GM21526 (cell line): Measurements from ENCODE around the gene SMIM1.

ENCODE experiments used
- ATAC-seq: cut with Tn5 transposase; IDR thresholded peaks from one replicate; pipeline ENCODE4 v1.9.1; 2021; ENCODE audit warnings: moderate library complexity; ENCODE audit not compliant: unreplicated experiment, low FRiP score

The SMIM1 gene

DNA sequence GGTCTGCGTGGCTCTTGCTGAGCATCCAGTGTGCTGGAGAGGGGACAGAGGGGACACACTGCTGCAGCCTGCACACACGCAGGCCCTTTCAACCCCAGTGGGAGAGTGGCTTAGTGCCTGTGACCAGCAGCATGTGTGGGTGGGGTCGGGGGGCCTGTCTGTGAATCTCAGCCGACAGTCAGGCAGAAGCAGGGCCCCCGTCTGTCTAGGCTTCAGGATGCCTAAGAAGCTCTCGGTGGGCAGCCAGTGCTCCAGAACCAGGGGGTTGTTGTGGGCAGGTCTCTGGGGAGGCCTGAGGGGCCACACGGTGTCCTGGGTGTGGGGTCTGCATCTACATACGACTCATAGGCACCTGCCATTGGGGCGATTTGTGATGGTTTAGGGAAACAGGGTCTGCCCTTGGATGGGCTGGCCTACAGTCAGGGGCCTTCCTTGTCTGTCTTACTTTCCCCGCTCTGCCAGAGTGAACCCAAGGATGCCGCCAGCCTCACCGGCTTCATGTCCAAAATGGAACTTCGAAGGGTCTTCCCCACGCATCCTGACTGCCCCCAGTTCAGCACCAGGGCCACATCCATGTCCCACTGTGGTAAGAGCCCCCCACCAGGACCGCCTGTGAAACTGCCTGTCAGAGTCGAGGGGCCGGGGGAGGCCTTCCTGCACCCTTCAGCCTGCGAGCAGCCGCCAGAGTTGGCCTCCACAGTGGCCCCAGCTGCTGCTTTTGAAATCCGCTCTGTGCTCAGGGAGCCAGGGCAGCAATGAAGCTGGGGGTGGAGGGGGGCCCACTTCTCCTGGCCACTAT is 18.7 kb upstream of the SMIM1 start:
- ATAC-seq, result no peak

DNA sequence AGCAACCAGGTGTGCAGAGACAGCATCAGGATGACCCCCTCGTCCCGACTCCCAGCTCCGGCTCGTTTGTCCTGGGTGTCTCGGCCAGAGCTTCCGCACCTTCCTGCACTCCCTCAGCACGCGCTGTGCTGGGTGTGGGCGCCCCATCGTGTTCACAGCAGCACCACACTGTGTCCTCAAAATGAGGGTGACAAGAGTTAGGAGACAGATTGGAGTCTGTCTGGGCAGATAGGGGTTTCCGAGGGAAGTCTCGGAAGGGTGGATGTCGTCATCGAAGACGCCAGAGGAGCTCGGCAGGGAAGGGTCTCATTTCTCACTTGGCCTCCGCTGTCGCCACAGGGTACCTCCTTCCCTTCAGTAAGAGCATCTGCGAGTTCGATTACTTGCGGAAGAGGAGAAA is 16.2 kb upstream of the SMIM1 start:
- ATAC-seq, result no peak

DNA sequence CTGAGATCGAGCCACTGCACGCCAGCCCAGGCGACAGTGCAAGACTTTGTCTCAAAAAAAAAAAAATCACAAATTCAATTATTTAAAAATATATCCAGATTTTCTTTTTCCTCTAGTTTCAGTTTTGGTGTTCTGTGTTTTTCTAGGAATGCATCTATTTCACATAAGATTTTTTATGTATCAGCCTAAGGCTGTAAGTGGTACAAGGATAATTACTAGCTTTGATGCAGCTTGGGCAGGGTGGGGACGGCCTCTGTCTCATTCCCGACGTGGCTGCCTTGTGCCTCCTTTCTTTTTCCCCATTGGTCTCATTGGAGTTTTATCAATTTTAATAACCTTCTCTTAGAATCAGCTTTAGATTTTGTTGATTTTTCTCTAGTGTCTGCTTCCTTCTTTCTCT is 13.4 kb upstream of the SMIM1 start:
- ATAC-seq, result no peak

DNA sequence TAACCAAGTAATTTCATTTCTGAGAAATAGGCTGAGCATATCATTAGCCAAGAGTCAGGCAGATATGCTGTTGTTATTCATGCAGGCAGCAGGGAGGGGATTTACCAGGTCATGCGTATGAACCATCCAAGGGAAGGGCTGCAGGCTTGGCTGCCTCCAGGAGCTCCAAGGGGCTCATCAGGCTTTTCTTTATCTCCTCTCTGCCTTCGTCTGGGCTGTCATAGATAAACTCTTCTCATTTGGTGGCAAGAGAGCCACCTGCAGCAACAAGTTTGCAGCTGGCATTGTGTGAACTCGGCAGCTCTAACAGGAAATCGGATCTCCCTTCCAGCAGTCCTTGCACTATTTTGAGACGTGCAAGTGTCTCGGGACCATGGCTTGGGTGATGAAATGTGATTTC is 12.8 kb upstream of the SMIM1 start:
- ATAC-seq, result no peak

DNA sequence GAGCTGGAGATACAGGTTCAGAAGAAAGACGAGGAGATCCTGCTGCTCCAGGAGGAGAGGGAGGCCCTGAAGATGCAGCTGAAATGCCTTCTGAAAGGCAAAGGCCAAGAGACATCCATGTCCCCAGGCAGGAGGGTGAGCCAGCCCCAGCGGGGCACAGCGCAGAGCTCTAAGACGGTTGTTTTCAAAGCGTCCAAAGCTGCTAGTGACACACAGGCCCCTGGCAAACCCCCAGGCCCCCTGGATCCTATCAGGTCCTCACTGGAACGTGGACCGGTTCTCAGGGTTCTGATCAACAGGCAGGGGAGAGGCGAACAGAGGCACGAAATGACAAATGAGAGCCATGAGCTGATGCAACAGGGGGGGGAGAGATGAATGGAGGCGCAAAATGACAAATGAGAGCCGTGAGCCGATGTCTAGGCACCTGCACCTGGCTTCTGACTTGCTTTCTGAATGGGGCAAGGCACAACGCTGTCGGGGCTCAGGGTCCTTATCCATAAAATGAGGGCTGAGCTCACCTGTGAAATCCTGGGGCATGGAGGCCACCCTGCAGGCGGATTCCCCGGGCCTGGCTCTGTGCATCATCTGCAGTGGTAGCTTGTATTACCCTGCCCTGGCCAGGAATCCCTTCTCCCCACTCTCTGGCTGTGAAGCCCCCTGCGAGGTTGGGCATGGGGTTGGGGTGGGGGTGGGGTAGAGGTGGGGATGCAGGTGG is 11.1 kb upstream of the SMIM1 start:
- ATAC-seq, result no peak

DNA sequence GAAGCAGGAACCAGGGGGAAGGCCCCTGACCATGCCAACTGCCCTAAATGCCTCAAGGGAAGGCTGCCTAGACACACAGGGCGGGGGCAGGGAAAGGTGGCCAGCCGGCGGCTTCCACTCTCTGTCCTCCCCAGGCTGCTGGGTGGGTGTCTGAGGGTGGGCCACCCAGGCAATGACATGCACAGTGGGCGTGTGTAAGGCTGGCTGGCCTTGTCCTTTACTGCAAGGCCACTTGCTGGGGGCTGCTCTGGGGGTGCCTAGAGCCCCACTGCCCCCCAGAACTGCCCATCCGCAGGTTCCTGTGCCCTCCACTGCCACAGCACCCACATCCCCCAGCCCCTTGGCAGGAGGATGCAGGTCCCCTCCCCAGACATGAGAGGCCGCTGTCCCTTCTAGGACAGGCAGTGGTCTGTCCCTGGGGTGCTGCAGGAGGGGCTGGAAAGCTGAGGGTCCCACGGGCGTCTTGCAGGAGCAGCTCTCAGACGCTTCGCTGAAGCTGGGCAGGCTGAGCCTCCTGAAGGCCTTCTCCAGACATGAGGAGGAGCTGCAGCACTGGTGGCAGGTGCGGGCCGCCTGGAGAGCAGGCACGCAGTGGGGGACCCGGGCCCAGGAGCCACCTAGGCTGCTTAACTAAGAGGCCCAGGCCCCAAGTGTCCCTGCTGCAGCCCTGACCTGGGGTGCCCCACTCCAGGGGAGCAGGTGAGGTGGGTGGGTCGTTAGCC is 10.2 kb upstream of the SMIM1 start:
- no peak for ATAC-seq

DNA sequence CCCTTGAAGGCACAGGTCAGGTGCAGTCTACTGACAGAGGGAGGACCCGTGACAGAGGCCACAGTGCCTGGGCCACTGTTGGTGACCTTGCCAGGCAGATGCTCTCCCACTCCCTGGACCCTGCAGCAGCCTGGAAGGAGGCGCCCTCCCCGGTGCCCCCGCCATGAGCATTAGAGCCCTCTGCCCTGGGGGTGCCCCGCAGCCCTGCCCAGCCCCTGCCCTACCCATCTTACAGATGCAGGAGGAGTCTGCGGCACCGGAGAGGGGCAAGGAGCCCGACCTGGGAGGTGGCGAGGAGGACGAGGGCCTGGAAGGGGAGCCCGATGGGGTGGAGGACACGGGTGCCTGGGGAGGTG is 9.7 kb upstream of the SMIM1 start:
- ATAC-seq, result no peak

DNA sequence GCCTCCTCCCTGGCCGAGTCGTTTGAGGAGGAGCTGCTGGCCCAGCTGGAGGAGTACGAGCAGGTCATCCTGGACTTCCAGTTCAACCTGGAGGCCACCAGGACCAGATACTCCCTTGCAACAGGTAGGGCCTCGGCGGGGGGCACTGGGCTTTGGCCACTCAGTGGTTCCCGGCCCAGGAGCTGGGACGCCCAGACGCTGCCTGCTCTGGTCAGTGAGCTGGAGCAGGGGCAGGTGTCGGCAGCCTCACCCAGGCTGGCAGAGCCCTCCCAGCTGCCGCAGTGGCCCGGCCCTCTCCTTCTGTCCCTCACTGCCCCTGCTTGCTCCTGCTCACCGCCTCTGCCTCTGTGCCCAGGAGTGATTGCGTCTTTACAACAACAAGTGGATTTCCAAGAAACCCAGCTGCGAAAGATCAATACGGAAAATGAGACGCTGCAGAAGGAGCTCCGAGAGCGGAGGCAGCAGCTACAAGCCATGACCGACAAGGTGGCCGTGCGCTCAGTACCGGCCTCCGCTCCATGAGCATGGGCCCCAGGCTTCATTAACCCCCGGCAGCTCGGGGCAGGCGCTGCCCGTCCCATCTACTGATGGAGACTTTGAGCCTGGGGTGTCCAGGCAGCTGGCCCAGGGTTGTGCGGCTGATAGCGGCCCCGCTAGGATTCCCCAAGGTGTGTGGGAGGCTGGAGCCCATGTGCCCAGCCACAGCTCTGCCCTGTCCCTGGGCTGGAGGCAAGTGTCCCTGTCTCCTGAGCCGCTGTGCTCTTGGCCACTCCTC is 9.0 kb upstream of the SMIM1 start:
- ATAC-seq, result no peak

DNA sequence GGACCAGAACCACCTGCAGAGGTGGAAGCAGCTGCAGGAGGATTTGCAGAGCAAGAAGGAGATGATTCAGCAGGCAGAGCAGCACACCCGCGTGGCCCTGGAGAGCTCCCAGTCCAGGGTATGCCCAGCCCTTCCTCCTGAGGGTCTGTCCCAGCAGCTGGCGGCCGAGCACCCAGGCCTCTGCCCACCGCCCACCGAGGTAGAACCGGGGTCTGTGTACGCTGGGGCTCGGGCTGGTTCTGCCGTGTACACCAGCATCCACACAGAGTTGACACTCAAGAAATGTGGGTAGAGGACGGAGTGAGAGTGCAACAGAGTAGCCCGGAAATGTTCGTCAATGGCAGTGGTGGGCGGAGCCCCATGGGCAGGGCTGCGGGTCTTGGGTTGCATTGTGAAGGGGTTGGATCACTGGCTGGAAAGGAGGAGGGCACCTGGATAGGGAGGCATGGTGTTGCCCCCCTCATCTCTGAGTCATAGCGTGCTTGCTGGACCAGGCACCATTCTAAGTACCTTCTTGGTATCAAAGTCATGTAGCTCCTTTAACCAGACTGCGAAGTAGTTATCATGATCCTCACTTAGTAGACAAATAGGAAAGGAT is 5.1 kb upstream of the SMIM1 start:
- ATAC-seq, result no peak

DNA sequence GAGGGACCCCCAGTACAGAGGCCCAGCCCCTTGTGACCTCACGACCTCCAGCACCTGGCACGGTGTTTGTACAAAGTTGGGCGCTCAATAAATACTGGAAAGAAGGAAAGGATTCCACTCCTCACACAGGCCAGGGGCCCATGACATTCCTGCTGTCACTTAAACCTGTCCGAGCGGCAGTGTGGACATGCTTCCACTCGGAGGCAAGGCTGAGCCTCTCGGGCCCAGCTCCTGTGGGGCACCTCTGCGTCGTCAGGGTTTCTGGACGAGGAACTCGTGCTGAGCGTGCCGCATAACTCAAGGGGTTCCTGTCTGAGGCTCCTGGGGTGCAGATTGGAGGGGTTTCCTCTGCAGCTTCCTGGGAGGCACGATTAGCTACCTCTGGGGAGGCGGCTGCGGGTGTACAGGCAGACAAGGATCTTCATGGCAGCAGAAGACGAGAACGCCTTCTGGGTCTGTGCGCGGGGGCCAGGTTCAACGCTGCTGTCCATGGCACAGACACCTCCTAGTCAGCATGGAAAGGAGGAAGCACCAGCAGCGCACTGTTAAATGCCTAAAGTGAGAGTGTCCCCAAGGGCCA is 3.6 kb upstream of the SMIM1 start:
- ATAC-seq, result no peak

DNA sequence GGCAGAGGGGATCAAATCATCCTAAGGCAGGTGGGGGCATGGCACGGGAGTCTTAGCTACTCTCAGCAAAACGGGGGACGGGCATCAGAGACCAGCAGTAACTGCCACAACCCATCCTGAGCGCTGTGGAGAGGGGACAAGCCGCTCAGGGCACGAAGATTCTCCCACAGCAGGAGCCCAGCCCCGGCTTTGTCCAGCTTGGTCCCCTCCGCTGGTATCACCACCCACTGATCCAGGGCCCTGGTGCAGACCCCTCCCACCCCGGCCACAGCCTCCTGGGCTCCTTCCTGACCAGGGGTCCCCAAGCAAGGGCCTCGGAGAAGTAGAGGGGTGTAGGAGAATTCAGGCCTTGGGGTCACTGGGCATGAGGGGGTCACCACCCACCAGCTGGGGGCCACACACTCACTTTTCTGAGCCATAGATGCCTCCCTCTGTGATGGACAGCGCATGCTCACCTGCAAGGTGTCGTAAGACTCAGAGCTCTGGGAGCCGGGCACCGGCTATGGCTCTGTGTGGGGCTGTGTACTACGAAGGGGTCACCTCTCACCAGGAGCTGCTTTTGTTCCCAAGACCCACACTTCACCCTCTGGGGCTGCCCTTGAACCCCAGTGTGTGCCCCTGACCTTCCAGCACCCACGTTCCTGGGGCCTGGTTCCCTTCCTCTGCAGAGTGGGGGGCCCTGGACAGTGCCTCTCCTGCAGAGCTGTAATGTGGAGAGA is 2.3 kb upstream of the SMIM1 start:
- no peak for ATAC-seq

DNA sequence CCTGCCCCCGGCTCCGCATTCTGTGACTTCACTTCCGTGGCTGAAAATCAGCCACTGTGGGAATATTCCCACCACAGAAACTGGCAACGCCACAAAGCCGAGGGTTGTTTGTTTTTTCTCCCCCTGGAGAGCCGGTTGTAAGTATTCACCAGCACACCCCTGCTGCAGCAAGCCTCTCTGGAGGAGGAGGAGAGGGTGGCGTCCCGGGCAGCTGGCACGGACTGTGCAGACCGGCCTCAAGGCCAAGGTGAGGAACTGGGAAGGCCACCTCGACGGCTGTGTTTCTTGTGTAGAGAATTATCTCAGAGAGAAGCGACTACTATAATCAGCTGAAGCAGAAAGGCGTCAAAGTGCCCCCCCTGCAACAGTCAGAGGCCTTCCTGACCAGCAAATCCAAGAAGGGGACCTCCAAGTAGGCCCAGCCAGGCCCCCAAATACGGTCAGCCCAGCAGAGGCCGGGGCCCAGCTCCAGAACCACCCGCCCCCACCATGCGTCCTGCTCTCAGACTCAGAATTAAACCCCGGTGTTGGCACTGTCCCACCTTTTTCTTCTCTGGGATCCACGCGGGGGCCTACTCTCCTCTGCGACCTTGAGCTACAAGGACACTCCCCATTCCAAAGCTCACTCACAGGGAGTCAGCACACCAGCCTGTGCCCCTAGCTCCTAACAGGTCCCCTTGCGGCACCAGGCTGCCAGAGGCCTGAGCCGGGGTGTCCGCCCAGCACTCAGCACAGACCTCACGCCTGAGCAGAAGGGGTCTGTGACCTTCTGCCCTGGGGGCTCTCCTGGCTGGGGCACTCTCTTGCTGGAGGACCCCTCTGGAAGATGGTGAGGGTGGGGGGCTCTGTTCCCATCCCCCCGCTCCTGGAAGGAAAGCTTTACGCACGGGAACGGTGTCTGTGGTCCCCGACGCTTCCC is 1.2 kb upstream of the SMIM1 start:
- no peak for ATAC-seq

DNA sequence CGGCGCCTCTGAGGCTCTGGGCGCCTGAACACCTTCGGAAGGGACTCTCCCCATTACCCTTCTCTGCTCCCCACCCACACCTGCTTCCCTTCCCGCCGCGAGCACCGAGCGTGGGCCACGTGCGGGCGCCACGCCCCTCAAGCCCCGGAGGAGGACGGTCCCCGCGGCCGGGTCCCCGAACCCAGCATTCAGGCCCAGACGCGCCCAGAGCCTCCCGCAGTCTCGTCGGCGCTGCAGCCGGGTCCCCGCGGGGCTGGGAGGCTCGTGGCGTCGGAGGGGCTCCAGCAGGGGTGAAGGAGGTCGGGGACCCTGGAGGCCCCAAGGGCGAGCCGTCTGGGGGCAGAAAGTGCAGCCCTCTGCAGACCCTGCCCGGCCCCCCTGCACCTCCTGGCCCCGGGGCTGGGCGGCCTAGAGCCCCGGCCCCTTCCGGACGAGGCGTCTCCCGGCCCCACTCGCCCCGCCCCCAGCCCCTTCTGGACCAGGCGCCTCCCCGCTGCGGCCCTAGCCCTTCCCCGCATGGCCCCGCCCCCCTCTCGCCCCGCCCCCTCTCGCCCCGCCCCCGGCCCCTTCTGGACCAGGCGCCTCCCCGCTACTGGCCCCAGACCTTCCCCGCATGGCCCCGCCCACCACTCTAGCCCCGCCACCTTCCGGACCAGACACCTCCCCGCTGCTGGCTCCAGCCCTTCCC is 378 bp upstream of the SMIM1 start:
- ATAC-seq, result peak; percentile 58

DNA sequence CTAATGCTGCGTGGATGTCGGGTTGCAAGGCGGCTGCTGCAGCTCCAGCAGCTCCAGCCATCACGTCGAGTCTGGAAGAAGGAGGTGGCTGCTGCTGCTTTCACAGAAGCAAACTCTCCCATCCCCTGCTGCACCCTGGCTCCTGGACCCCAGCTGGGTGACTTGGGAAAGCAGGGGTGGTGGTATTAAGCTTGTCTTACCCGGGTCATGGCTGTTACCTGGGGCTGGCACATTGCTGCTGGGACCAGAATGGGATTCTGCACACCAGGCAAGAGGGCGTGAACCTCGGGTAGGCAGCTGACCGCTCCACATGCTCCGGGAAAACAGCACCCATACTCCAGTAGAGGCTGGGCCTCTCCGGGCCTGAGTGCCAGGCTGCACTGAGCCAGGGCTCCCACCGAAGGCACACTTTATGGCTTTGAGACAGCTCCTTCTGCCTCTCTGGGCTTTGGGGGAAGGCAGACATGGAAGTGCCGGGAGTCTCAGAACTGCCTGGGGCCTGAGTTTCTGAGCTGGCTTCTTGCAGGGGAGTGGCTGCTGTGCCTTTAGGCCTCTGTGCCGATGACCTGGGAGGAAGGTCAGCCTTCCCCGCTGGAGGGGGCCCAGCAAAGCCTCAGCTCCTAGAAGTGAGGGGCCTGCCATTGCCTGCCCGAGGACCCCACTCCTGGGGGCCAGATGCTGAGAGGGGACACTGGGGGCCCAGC is 1.2 kb downstream of the SMIM1 start:
- ATAC-seq, result no peak

DNA sequence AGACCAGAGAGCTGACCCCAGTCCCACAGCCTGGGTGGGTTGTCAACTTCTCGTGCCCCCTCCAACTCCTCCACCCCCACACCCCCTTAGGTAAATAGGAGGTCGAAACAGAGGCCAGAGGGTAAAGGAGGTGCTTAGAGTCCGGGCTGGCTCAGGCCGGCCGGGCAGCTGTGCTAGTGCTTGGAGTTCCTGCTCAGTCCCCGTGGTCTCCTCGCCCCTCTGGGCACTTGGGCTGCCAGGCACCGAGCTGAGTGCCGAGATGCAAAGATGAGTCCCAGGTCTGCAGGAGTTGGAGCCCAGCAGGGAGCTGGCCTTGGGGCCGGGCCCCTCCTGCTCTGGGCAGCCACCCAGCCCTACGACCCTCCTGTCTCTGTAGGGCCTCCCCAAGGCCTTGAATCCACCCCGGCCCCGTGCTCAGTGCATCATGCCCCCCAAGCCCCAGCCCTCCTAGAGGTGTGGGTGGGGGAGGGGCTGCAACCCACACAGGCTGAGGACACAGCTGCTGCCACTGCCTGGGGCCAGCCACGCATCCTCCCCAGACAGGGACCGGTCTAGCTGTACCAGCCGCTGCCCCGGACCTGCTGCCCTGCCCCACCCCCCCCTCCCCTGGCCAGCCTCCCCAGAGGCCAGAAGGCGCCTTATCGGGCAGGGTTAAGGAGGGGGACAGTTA is 1.9 kb downstream of the SMIM1 start:
- no peak for ATAC-seq

DNA sequence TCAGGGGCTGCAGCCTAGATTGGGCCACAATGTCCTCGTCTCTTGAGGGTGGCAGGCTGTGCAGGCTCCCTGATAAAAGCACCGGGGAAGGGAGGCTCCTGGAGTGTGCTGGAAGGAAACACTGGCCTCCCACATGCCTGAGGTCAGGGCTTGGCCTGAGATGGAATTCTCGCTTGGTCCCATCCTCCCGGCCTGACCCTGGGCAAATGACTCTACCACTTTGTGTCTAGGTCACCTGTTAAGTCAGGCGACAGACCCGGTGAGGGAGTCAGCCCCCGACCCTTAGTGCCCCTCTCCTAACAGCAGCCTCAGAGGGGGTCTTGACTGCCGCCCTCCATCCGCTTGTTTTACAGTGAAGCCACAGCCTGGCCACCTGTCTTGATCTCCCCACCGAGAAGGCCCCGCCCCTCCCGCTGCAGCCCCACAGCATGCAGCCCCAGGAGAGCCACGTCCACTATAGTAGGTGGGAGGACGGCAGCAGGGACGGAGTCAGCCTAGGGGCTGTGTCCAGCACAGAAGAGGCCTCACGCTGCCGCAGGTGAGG is 2.5 kb downstream of the SMIM1 start:
- no peak for ATAC-seq
